GM21447 (cell line): Measurements from ENCODE around the gene SNRPD2.
"Not testable (repeated sequence)": the region's sequence is repeated elsewhere in the genome, so short reads cannot be mapped to it uniquely, and the experiment has no call there.

Source experiments
- ATAC-seq: cut with Tn5 transposase; IDR thresholded peaks from one replicate; pipeline ENCODE4 v1.9.1; 2021; ENCODE audit not compliant: unreplicated experiment

Gene SNRPD2

DNA sequence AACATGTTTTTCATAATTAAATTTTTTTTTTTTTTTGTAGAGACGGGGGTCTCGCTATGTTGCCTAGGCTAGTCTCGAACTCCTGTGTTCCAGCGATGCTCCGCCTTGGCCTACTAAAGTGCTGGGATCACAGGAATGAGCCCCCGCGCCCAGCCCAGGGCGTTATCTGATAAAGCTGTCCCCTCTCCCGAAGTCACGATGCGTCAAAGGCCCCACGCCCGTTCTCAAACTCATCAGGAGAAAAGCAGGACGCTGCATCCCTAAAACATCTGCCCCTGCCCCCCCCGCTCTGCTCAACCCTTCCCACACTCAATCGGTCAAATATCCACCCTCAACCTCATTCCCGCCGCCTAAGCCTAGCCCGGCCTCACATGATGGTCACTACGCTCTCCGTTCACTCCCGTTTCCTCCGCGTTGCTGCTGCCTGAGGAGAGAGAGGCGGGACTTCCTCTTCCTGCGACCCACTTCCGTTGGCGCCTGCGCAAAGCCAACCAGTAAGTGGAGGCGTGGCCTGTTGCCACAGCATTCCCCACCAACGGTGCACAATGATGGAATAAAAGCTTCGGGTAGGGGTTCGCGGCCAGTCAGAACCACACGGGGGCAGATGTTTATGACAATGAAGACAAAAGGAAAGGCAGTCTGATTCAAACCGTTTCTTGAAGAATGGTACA is at the start of gene SNRPD2:
Gene SNRPD2 (minus strand): TSS at position 438 of the 671 bp plus-strand sequence. CDS start 65 bp downstream, at position 373.
- ATAC-seq = peak; percentile 42

DNA sequence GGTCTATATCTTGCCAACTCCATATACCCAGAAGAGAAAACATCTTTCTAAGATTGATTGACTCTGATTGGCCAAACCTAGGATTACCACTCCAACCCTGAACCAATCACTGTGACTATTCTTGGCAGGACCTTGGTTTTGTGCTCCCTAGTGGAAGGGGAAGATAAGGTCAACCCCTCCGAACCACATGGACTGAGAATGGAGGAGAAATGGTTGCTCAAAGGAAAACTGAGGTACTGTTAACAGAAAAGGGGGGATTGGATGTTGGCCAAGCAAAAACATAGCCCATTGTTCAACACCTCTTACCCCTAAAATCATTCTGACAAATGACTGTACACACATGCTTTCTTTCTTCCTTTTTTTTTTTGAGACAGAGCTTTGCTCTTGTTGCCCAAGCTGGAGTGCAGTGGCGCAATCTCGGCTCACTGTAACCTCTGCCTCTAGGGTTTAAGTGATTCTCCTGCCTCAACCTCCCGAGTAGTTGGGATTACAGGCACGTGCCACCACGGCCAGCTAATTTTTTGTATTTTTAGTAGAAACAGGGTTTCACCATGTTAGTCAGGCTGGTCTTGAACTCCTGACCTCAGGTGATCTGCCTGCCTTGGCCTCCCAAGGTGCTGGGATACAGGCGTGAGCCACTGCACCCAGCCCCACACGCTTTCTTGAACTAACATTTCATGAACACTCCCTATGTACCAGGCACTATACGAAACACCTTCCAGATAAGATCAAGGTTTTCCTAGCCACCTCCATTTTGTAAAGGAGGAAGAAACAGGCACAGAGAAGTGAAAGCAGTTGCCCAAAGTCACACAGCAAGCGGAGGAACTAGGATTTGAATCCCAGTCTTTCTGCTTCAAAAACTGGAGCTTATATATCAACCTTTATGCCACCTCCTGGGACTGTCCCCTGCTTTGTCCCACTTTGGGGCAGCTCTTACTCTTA is 48.0 kb upstream of the SNRPD2 start:
- ATAC-seq = no peak

DNA sequence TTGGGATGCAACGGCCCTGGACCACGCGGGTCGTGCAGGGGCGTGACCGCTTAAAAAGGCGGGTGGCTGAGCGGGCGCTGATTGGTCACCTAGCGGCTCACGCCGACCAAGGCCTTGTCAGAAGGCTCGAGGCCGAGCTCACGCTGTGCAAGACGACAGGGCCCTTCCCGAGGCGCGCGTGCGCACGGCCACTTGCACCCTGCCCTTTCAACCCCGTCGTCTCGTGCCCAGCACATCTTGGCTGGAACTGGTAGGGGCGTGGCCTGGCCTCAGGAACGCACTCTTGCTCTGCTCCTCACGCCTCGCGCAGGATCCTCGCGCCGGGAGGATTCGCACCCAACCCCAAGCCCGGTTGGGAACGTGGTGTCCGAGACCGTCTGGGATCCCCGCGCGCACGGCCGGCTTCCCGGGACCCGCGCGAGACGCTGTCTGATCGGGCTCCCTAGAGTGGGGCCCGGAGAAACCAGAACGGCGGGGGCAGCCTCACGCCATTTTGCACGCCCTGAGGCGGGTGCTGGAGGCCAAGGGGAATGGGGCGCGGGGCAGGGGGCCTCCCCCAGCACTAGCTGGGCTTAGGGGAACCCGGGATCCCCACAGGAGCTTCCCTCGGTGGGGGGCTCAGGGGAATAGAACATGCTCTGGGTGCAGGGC is 41.5 kb upstream of the SNRPD2 start, which contains the start of gene MEIOSIN:
Gene MEIOSIN (plus strand): TSS at position 280 of the 651 bp plus-strand sequence. CDS start 1,938 bp downstream, outside the sequence.
- ATAC-seq = no peak

DNA sequence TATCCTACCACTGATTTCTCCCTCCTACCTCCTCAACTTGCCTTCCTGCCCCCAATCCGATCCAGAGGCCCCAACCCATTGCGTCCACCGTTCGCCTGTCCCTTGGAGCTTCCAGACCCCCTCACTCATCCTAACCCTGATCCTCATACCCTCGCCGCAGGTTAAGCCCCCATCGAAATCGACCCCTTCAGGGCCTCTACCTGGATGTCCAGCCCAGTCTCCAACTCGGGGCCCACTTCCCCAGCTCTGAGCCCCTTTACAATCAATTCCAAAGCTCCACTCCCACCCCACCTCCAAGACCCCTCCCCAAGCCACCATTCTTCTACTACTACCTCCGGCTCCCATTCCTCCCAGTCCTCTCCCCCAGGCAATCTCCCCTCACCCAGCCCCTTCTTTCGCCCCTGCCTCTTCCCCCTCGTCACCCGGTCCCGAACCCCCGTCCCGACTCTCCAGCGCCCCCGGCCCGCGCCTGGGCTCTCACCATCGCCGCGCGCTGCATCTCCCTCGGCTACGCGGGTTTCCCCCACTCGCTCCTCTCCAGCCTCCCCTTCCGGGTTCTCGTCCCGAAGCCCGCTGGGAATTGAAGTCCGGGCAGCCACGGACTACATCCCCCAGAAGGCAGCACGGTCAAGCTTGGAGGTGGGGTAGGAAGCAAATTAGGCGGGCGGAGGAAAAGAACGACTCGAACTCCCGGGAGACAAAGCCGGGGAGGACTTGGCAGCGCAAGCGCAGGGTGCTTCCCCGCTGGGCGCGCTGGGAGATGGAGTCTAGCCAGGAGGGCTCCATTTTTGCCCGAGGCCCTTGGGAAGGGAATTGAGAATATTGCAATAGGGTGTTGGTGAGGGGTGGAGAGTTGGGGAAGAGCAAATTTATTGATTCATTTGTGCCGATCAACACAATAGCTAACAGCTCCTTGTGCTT is 38.9 kb upstream of the SNRPD2 start, which contains the start of gene FBXO46:
Gene FBXO46 (minus strand): TSS at position 529 of the 921 bp plus-strand sequence. CDS start 17,401 bp downstream, outside the sequence.
- ATAC-seq = peak; percentile 92

DNA sequence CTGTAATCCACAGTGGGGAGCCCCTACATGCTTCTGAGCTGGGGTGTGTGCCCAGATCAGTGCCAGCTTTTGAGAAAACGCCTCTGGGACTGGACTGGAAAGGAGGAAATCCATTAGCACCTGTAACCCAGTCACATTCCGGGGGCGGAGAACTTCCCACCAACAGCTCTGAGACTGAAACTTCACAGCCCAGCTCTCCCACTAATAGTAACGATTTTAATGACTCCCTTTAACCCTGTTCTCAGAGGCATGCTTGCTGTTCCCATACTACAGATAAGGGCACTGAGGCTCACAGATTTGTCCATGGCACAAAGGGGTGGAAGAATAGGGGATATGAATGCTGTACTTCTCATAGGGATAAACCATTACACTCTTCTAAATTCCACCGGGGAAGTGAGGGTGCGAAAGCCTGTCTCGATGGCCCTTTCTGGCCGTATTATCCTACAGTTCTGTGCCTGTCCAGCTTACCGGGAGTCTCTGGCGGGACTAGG is 38.1 kb upstream of the SNRPD2 start:
- ATAC-seq = no peak

- ATAC-seq = not testable (repeated sequence)
These were observed 36.9 kb upstream of the SNRPD2 start for GRCh38 chr19:45728683-45729082.

DNA sequence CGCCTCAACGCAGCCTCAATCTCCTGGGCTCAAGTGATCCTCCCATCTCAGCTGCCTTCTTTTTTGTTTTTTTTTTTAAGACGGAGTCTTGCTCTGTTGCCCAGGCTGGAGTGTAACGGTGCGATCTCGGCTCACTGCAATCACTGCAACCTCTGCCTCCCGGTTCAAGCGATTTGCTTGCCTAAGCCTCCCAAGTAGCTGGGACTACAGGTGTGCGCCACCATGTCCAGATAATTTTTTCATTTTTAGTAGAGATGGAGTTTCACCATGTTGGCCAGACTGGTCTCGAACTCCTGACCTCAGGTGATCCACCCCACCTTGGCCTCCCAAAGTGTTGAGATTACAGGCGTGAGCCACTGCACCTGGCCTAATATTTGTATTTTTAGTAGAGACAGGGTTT is 28.3 kb upstream of the SNRPD2 start:
- ATAC-seq = not testable (repeated sequence)

DNA sequence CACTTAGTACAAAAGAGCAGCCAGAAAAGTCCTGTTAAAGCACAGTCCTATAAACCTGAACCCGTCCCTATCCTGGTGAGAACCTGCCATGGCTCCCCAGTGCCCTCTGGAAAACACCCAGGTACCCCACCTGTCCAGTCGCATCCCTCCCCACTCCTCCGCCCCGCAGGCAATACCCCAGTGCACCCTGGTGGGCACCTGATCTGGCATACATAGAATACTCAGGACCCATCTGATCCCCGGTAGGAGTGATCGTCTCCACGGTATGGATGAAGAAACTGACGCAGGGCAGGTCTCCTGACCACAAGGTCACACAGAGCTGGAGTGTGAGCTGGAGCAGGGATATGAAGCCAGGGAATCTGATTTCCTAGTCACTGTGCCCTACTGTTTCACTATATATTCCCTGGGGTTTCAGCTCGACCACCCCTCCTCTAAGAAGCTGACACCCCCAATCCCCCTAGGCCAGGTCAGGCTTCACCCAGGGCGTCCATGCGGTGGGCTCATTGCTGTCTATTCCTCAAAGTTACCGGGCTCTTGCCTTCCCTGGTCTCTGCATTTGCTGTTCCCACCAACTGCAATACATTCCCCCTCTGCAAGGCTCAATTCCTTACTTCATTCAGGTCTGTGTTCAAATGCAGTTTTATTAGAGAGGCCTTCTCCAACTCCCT is 26.4 kb upstream of the SNRPD2 start:
- no peak for ATAC-seq

GRCh38 chr19:45717131-45717982 is 25.6 kb upstream of the SNRPD2 start:
- peak; percentile 95 for ATAC-seq

DNA sequence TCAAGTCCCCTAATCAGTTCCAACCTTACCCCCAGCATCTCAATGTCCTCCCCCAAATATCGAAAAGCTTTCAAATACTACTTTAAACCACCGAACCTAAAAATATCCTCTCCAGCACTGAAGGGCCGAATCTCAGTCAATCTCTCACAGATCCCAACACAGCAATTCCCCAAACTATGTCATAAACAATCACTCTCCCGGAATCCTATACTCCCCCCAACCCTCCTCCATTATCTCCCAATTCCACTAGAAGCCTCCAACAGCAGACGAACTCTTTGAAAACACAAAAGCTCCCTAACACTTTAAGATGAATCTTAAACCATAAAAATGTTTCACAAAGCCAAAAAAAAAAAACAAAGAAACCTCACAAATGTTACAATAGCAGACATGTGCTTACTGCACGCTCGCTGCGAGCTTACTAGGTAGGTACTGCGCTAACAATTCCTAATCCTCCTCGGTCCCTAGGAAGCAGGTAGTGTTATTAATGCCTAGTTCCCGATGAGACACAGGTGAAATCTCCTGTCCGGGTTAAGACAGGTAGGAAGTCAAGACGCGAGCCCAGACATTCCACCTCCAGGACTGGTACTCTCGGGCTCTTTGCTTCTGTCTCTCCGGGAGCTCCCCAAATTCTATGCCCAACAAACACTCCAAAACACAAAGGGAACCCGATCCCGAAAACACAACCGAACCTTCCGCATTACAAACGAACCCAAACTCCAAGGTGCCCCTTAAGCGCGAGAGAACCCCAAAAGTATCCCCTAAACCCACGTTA is 24.8 kb upstream of the SNRPD2 start:
- ATAC-seq = no peak

DNA sequence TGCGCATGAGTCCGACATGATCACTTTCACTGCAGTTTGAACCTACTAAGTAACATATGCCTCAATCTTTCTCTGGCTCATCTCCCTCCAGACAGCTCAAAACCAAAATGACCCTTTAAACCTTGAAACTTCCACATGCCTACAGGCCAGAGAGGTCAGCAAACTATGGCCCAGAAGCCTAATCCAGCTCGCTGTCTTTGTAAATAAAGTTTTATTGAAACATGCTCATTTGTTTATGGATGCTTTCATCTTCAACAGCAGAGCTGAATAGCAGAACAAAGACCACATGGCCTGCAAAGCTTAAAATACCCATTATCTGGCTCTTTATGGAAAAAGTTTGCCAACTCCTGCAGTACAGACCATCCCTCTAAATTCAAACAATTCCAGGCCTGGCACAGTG is 23.4 kb upstream of the SNRPD2 start:
- ATAC-seq = no peak

- ATAC-seq = no peak
These were observed 21.4 kb upstream of the SNRPD2 start for GRCh38 chr19:45713141-45713540.

GRCh38 chr19:45712699-45713067 is 20.9 kb upstream of the SNRPD2 start:
- no peak for ATAC-seq

GRCh38 chr19:45711851-45712698 is 20.3 kb upstream of the SNRPD2 start:
- no peak for ATAC-seq

DNA sequence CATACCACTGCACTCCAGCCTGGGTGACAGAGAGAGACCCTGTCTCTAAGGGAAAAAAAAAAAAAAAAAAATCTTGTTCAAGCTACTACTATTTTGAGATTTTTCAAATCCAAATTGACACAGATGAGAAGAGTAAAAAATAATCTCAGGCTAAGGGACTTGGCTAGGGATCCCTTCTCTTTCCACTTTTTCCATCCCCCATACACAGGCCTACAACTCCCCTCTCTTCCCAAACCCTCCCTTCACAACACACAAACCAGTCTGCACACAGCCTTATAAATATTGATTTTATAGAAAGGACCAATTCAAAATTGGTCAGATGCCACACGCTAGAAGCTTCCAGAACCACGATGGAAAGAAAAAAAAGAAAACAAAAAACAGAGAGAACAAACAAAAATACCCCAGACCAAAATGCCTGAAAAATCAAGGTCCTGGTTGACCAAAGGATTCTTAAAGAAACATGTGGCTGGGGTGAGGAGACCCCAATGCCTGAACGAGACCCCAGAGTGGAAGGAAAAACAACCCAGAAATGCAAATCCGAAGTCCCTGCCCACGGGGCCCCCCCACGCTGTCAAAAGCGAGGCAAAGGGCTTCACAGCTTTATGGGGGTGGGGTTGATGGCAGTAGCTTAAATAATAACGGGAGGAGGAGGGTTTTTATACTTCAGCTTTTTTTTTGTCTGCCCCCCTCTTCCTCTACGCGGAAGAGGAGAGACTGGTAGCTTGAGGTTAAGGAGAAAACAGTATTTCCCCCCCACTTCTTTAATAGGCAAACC is 18.8 kb upstream of the SNRPD2 start:
- no peak for ATAC-seq

DNA sequence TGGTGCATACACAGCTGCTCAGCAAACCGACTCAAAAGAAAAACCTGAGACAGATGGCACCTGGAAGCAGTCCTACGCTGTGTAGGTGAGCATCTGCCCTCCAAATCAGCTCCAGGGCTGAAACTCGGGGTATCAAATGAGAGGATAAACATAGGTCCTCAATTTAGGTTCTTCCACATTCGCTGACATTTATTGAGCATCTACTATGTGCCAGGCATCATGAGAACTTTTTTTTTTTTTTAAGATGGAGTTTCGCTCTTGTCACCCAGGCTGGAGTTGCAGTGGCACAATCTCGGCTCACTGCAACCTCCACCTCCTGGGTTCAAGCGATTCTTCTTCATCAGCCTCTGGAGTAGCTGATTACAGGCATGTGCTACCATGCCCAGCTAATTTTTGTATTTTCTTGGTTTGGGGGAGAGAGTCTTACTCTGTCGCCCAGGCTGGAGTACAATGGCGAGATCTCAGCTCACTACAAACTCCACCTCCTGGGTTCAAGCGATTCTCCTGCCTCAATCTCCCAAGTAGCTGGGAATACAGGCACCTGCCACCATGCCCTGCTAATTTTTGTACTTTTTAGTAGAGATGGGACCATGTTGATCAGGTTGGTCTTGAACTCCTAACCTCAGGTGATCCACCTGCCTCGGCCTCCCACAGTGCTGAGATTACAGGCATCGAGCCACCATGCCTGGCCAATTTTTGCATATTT is 14.1 kb upstream of the SNRPD2 start:
- no peak for ATAC-seq
